Measurements from ENCODE around the gene HMGN5.

DNA sequence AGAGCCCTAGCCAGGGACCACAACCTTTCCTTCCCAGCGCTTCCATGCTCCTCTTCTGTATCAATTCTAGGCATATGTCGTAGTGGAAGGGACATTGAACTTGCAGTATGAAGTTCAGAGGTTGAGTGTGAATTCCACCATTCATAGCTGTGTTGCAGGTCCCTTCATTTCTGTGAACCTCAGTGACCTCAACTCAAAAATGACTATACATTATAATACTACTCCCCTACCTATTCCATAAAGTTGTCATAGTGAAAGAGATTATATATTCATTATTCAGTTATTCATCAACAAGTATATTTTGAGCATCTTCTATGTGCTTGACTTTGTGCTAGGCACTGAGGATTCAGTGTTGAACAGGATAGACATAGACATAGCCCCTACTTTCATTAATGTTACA is 28.2 kb upstream of the HMGN5 start:
- TF ChIP-seq POLR2AphosphoS5 (IDR thresholded peaks at IDR 0.05), result no peak
- TF ChIP-seq, protein P1, sequence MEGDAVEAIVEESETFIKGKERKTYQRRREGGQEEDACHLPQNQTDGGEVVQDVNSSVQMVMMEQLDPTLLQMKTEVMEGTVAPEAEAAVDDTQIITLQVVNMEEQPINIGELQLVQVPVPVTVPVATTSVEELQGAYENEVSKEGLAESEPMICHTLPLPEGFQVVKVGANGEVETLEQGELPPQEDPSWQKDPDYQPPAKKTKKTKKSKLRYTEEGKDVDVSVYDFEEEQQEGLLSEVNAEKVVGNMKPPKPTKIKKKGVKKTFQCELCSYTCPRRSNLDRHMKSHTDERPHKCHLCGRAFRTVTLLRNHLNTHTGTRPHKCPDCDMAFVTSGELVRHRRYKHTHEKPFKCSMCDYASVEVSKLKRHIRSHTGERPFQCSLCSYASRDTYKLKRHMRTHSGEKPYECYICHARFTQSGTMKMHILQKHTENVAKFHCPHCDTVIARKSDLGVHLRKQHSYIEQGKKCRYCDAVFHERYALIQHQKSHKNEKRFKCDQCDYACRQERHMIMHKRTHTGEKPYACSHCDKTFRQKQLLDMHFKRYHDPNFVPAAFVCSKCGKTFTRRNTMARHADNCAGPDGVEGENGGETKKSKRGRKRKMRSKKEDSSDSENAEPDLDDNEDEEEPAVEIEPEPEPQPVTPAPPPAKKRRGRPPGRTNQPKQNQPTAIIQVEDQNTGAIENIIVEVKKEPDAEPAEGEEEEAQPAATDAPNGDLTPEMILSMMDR (IDR thresholded peaks at IDR 0.05 in 8 of 11, conservative IDR thresholded peaks at IDR 0.05 in 3 of 11), result no peak
- no peak for TF ChIP-seq POLR2A (IDR thresholded peaks at IDR 0.05)
